OCI-LY7 (cell line): Measurements from ENCODE around the gene COPZ1. TPM values are rescaled to one million over a fixed set of nuclear protein-coding genes. Genes with fewer than 3 reads are reported as not detected.
"Not testable (repeated sequence)": the region's sequence is repeated elsewhere in the genome, so short reads cannot be mapped to it uniquely, and the experiment has no call there.

Experiments used
- BruUV-seq: library from RNA; stranded (reverse); fragments of 400-500 nt; replicated peaks from 2 replicates; lab custom pipeline; 2021; lab: Mats Ljungman, UMichigan
- CTCF ChIA-PET: fragments of 300-600 bp; sonication (Branson Sonifier 250); formaldehyde crosslinking; loops from one replicate; lab custom pipeline; 2022; ENCODE audit warnings: antibody characterized with exemption; ENCODE audit not compliant: unreplicated experiment; lab: Charles Lee
- POLR2A ChIA-PET: fragments of 300-600 bp; sonication (Branson Sonifier 250); formaldehyde crosslinking; loops from one replicate; lab custom pipeline; 2022; ENCODE audit warnings: antibody characterized with exemption; lab: Charles Lee
- DNase-seq: peaks from one replicate; pipeline ENCODE4 v3.0.0-alpha.2; 2015; ENCODE audit warnings: low spot score
- H2AFZ ChIP-seq: fragments of 200-600 bp; sonication (generic), shearing (Covaris generic); 2 replicates; pipeline ENCODE4 v1.6.1; 2014; ENCODE audit warnings: mild to moderate bottlenecking, antibody characterized with exemption, low read length, moderate library complexity
- H3K27ac ChIP-seq: fragments of 200-600 bp; sonication (generic); 2 replicates; pipeline ENCODE4 v1.5.1; 2014; ENCODE audit warnings: mixed run types, low read depth, mild to moderate bottlenecking, moderate library complexity, low read length, inconsistent platforms; ENCODE audit not compliant: poor library complexity, severe bottlenecking
- H3K36me3 ChIP-seq: fragments of 200-600 bp; sonication (generic); 2 replicates; pipeline ENCODE4 v1.6.1; 2014; ENCODE audit warnings: mild to moderate bottlenecking, antibody characterized with exemption, low read length, moderate library complexity, mixed read lengths; ENCODE audit not compliant: insufficient read depth
- H3K4me1 ChIP-seq: fragments of 200-600 bp; sonication (generic); 2 replicates; pipeline ENCODE4 v1.5.1; 2014; ENCODE audit warnings: mild to moderate bottlenecking, low read length; ENCODE audit not compliant: insufficient read depth, poor library complexity, severe bottlenecking
- H3K4me2 ChIP-seq: fragments of 200-600 bp; sonication (generic); 2 replicates; pipeline ENCODE4 v1.6.1; 2014; ENCODE audit warnings: mild to moderate bottlenecking, low read length
- H3K4me3 ChIP-seq: fragments of 200-600 bp; sonication (generic); 2 replicates; pipeline ENCODE4 v1.5.1; 2014; ENCODE audit warnings: mild to moderate bottlenecking, low read depth, low read length; ENCODE audit not compliant: poor library complexity, severe bottlenecking
- H3K79me2 ChIP-seq: fragments of 200-600 bp; sonication (generic); 2 replicates; pipeline ENCODE4 v1.6.1; 2016; ENCODE audit warnings: low read depth, mild to moderate bottlenecking, low read length, moderate library complexity, mixed read lengths; ENCODE audit not compliant: insufficient read depth
- H3K9me2 ChIP-seq: fragments of 200-600 bp; sonication (generic); 2 replicates; pipeline ENCODE4 v1.6.1; 2016; ENCODE audit warnings: mild to moderate bottlenecking, low read length, mixed read lengths; ENCODE audit not compliant: insufficient read depth
- H3K9me3 ChIP-seq: fragments of 200-600 bp; sonication (generic); 2 replicates; pipeline ENCODE4 v1.6.1; 2014; ENCODE audit warnings: mild to moderate bottlenecking, mixed run types, low read length, mixed read lengths
- H4K20me1 ChIP-seq: fragments of 200-600 bp; sonication (generic); 2 replicates; pipeline ENCODE4 v1.6.1; 2014; ENCODE audit warnings: mild to moderate bottlenecking, antibody characterized with exemption, low read length, moderate library complexity, mixed read lengths; ENCODE audit not compliant: insufficient read depth
- EZH2phosphoT487 ChIP-seq: fragments of 200-600 bp; sonication (generic); IDR thresholded peaks from 2 replicates; pipeline ENCODE4 v1.6.1; 2018; ENCODE audit warnings: low read depth, borderline replicate concordance, mild to moderate bottlenecking, mixed run types, antibody characterized with exemption, low read length, moderate library complexity, mixed read lengths
- intact Hi-C: fragments of 100-400 bp; cut with micrococcal nuclease; formaldehyde crosslinking; loops from one replicate; pipeline ENCODE4 v1.10.0; 2022; ENCODE audit not compliant: unreplicated experiment
- total RNA-seq, 2 experiments: library from RNA; depleted of rRNA in 1 of 2; stranded (reverse); fragments of >200 nt in 1 of 2; shearing (Covaris generic) in 1 of 2; gene quantifications; 2 replicates each; pipeline ENCODE4 v1.2.3, GENCODE V29; 2014 to 2022
- TF ChIP-seq, protein P1 (sequence below): fragments of 200-600 bp; sonication (generic); conservative IDR thresholded peaks from 2 replicates; pipeline ENCODE4 v1.5.1; 2014; ENCODE audit warnings: mild to moderate bottlenecking, antibody characterized with exemption, low read length, moderate library complexity, mixed read lengths

COPZ1 gene
- total RNA-seq, 2 experiments from 2014 or later = 86.0 to 121 TPM

DNA sequence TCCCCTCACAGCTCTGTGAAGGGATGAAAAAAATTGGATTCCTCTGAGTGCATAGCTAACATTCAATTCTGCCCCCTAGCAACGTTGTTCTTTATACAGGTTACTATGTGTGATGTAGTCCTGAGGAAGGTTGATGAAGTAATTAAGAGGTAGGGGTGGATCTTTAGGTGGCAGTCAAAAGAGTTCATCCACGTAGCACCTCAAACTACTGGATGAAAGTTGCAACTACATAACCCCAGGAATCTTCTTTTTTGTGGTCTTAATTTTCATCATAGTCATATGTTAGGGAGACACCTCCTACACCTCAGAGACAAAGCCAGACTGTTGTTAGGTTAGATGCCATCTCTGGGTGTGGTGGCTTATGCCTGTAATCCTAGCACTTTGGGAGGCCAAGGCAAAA is 13.9 kb upstream of the COPZ1 start:
- no TSS peak for BruUV-seq
- Histone ChIP-seq H3K36me3 (no peaks in the 10 kb centered on the region), H3K4me1 (no peaks in the 10 kb centered on the region), H3K9me3 (no peaks in the 10 kb centered on the region), H3K79me2 (no peaks in the 10 kb centered on the region), H3K9me2 (no peaks in the 10 kb centered on the region), H2AFZ (no peak overlapping the region), H3K27ac (no peak overlapping the region), H4K20me1 (no peaks in the 10 kb centered on the region), H3K4me3 (no peak overlapping the region), H3K4me2 (no peak overlapping the region)
- DNase-seq = no peak
- CTCF ChIA-PET = no interaction called here
- no peak for TF ChIP-seq EZH2phosphoT487
- TF ChIP-seq, protein P1, sequence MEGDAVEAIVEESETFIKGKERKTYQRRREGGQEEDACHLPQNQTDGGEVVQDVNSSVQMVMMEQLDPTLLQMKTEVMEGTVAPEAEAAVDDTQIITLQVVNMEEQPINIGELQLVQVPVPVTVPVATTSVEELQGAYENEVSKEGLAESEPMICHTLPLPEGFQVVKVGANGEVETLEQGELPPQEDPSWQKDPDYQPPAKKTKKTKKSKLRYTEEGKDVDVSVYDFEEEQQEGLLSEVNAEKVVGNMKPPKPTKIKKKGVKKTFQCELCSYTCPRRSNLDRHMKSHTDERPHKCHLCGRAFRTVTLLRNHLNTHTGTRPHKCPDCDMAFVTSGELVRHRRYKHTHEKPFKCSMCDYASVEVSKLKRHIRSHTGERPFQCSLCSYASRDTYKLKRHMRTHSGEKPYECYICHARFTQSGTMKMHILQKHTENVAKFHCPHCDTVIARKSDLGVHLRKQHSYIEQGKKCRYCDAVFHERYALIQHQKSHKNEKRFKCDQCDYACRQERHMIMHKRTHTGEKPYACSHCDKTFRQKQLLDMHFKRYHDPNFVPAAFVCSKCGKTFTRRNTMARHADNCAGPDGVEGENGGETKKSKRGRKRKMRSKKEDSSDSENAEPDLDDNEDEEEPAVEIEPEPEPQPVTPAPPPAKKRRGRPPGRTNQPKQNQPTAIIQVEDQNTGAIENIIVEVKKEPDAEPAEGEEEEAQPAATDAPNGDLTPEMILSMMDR = no peak
- POLR2A ChIA-PET = interaction anchor here (0.6 to 0.7 kb wide), 3 partner anchors 9 to 69 kb away, joined by 3 to 6 read pairs (median 3); no protein-coding TSS in a partner anchor
- intact Hi-C loops = no loop called here

DNA sequence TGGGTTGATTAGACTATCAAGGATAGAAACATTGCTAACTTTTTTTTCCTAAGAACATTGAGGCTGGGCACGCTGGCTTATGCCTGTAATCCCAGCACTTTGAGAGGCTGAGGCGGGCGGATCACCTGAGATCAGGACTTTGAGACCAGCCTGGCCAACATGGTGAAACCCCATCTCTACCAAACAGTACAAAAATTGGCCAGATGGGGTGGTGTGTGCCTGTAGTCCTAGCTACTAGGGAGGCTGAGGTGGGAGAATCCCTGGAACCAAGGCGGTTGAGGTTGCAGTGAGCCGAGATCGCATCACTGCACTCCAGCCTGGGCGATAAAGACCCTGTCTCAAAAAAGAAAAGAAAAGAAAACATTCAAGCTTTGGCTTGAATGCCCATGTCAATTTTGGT is 12.6 kb upstream of the COPZ1 start:
- POLR2A ChIA-PET, H3K9me3 ChIP-seq, H3K4me3 ChIP-seq, H3K36me3 ChIP-seq, intact Hi-C loops, H3K79me2 ChIP-seq, H3K4me1 ChIP-seq, CTCF ChIA-PET, H4K20me1 ChIP-seq, H3K27ac ChIP-seq, BruUV-seq, H3K4me2 ChIP-seq, H3K9me2 ChIP-seq, H2AFZ ChIP-seq, DNase-seq: not testable (repeated sequence)

DNA sequence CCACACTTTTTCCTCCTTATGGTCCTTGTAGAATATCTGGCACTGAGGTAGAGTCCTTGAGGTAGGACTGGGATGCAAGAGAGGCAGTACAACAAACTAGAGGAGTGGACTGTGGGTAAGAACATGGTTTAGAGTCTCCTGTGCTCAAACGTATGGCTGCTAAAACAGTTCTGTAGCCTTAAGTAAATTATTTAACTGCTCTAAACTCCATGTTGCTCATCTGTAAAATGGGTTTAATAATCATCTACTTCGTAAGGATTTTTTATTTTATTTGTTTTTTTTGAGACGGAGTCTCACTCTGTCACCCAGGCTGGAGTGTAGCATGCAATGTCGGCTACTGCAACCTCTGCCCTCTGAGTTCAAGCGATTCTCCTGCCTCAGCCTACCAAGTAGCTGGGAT is 3.6 kb upstream of the COPZ1 start:
- no TSS peak for BruUV-seq

GRCh38 chr12:54325442-54326109 is 645 bp downstream of the COPZ1 start:
- DNase-seq, H3K36me3 ChIP-seq, H4K20me1 ChIP-seq, H3K9me2 ChIP-seq, H3K9me3 ChIP-seq, H3K4me1 ChIP-seq: not testable (repeated sequence)
- Histone ChIP-seq H2AFZ (peak overlapping the region; percentile 32; the same call in 1 of the 2 replicates), H3K27ac (peak overlapping the region; percentile 1), H3K4me3 (peak overlapping the region; percentile 72), H3K79me2 (peaks cover 14% of the 10 kb centered on the region), H3K4me2 (peak overlapping the region; percentile 69)
- BruUV-seq = TSS peak; percentile 90
- ChIA-PET CTCF (interaction anchor here (0.6 to 1.9 kb wide), 13 partner anchors 12 to 700 kb away, joined by 3 to 6 read pairs (median 4); partner anchors contain the start of gene CBX5), POLR2A (interaction anchor here (0.6 to 2.2 kb wide), 7 partner anchors 7 to 171 kb away, joined by 3 to 15 read pairs (median 5); partner anchors contain the start of gene HNRNPA1)
- intact Hi-C loops = loop anchor here (1.0 to 2.0 kb wide), 2 partner anchors 31 to 34 kb away; no protein-coding TSS in a partner anchor

More for the DNA sequence above, 3.6 kb upstream of the COPZ1 start:
- H3K27ac ChIP-seq = no peak overlapping the region
- TF ChIP-seq, protein P1 = no peak
- no peak for TF ChIP-seq EZH2phosphoT487
- no peak for DNase-seq
- intact Hi-C loops = no loop called here
- no peaks in the 10 kb centered on the region for H4K20me1 ChIP-seq
- no peaks in the 10 kb centered on the region for H3K36me3 ChIP-seq
- peaks cover 10% of the 10 kb centered on the region for H3K79me2 ChIP-seq
- no peaks in the 10 kb centered on the region for H3K9me2 ChIP-seq
- no peaks in the 10 kb centered on the region for H3K9me3 ChIP-seq
- CTCF ChIA-PET = interaction anchor here (0.8 kb wide), 1 partner anchor 58 kb away, joined by 4 read pairs; no protein-coding TSS in a partner anchor
- H3K4me1 ChIP-seq = peaks cover 5% of the 10 kb centered on the region
- POLR2A ChIA-PET = interaction anchor here (1.3 kb wide), 1 partner anchor 36 kb away, joined by 4 read pairs; no protein-coding TSS in a partner anchor
- H3K4me2 ChIP-seq = no peak overlapping the region
- H3K4me3 ChIP-seq = no peak overlapping the region
- no peak overlapping the region for H2AFZ ChIP-seq
